ENCODE results near the gene ERLEC1.

- TF ChIP-seq CTCF (conservative IDR thresholded peaks at IDR 0.05; ENCODE audit: low read depth, low read length) (no peak), EZH2 (IDR thresholded peaks at IDR 0.05; ENCODE audit: low read length, unreplicated experiment) (no peak), EZH2phosphoT487 (IDR thresholded peaks at IDR 0.05; ENCODE audit: borderline replicate concordance, low read length) (no peak)
Measured at GRCh38 chr2:53750041-53750768, 36.6 kb upstream of the ERLEC1 start.

Data from PC-3 (cell line).